Esophagus squamous epithelium (tissue), 5 donors: ENCODE results near the gene MAP2K3. TPM values are rescaled to one million over a fixed set of nuclear protein-coding genes. Genes with fewer than 3 reads are reported as not detected.

ENCODE experiments used
- DNase-seq: peaks from one replicate; lab custom pipeline; 2025; lab: John Stamatoyannopoulos, UW
- H3K27ac ChIP-seq, 4 donors: fragments of 200-600 bp; sonication (generic); one replicate each; pipeline ENCODE4 v1.5.1; 2016 to 2019; ENCODE audit warnings: mild to moderate bottlenecking in 1 of 4
- H3K27me3 ChIP-seq, 4 donors: fragments of 200-600 bp; sonication (generic); 1 replicate in 3 of 4; 2 replicates in 1 of 4; pipeline versions ENCODE4 v1.5.1 to v1.6.0; 2017 to 2021; ENCODE audit warnings: antibody characterized with exemption in 1 of 4
- H3K36me3 ChIP-seq, 3 donors: fragments of 200-600 bp; sonication (generic); one replicate each; pipeline ENCODE4 v1.5.1; 2016 to 2019
- H3K4me1 ChIP-seq, 3 donors: fragments of 200-600 bp; sonication (generic); one replicate each; pipeline ENCODE4 v1.5.1; 2017 to 2019
- H3K4me3 ChIP-seq, 4 donors: fragments of 200-600 bp; sonication (generic); 1 replicate in 3 of 4; 2 replicates in 1 of 4; pipeline ENCODE4 v1.5.1; 2016 to 2019; ENCODE audit warnings: mild to moderate bottlenecking in 2 of 4, moderate library complexity in 1 of 4
- H3K9me3 ChIP-seq, 3 donors: fragments of 200-600 bp; sonication (generic); one replicate each; pipeline ENCODE4 v1.5.1; 2016 to 2019
- CTCF ChIP-seq, 6 experiments: fragments of 450-650 bp in 4 of 6; fragments of 200-600 bp in 2 of 6; sonication (generic) in 2 of 6; IDR thresholded peaks; one replicate each; pipeline ENCODE4 v1.5.1; 2016 to 2019; ENCODE audit warnings: antibody characterized with exemption in 6 of 6, mild to moderate bottlenecking in 4 of 6, moderate library complexity in 4 of 6
- POLR2A ChIP-seq, 4 donors: fragments of 450-650 bp; IDR thresholded peaks; one replicate each; pipeline ENCODE4 v1.6.1; 2017; ENCODE audit warnings: antibody characterized with exemption in 4 of 4, mild to moderate bottlenecking in 4 of 4, moderate library complexity in 3 of 4
- WGBS, 2 donors: methylation state at CpG; one replicate each; pipeline ENCODE4 v1.1.5; 2018; 5-methylcytosine and 5-hydroxymethylcytosine counted together
- intact Hi-C: fragments of 100-400 bp; cut with DNase I; formaldehyde crosslinking; loops from one replicate; pipeline ENCODE4 v1.15.0; 2022
- total RNA-seq, 4 donors: library from RNA; depleted of rRNA; stranded (reverse); fragments of >200 nt; gene quantifications; one replicate each; pipeline ENCODE4 v1.1.0, GENCODE V29; 2016
- donor health status: DM: yes; HTN: yes; CAD: no.

Gene MAP2K3
- total RNA-seq, 4 donors from 2014 or later, result 24.1 to 53.6 (median 38.4) TPM

GRCh38 chr17:21358682-21359482 is 74.4 kb downstream of the MAP2K3 start:
- Histone ChIP-seq H3K4me3 (no peak overlapping the region), H3K4me1 (no peaks in the 10 kb centered on the region), H3K27ac (no peak overlapping the region), H3K27me3 (no peaks in the 10 kb centered on the region), H3K9me3 (no peaks in the 10 kb centered on the region), H3K36me3 (no peaks in the 10 kb centered on the region)
- intact Hi-C loops, result no loop called here
- TF ChIP-seq POLR2A (IDR thresholded peaks at IDR 0.05) (no peak), CTCF (IDR thresholded peaks at IDR 0.05) (no peak)
- no peak for DNase-seq
- WGBS, 2 donors, result 44 to 67% methylated on average over 5 to 6 of the region's 12 CpGs

GRCh38 chr17:21359483-21359840 is 75.0 kb downstream of the MAP2K3 start:
- DNase-seq, result no peak
- no peaks in the 10 kb centered on the region for H3K4me1 ChIP-seq
- no peaks in the 10 kb centered on the region for H3K36me3 ChIP-seq
- TF ChIP-seq CTCF (IDR thresholded peaks at IDR 0.05) (no peak), POLR2A (IDR thresholded peaks at IDR 0.05) (no peak)
- H3K4me3 ChIP-seq, result no peak overlapping the region
- H3K9me3 ChIP-seq, result no peaks in the 10 kb centered on the region
- H3K27ac ChIP-seq, result no peak overlapping the region
- no peaks in the 10 kb centered on the region for H3K27me3 ChIP-seq
- 68 to 83% methylated on average over 4 to 8 of the region's 9 CpGs for WGBS, 2 donors
- intact Hi-C loops, result no loop called here

- Histone ChIP-seq H3K27ac (no peak overlapping the region), H3K4me3 (no peak overlapping the region), H3K36me3 (no peaks in the 10 kb centered on the region), H3K9me3 (no peaks in the 10 kb centered on the region), H3K4me1 (no peaks in the 10 kb centered on the region), H3K27me3 (no peaks in the 10 kb centered on the region)
- WGBS, 2 donors, result 67 to 80% methylated on average over 5 to 6 of the region's 7 CpGs
- intact Hi-C loops, result no loop called here
- TF ChIP-seq POLR2A (IDR thresholded peaks at IDR 0.05) (no peak), CTCF (IDR thresholded peaks at IDR 0.05) (no peak)
- DNase-seq, result no peak
Measured at GRCh38 chr17:21360048-21360447, 75.5 kb downstream of the MAP2K3 start.

GRCh38 chr17:21361020-21361809 is 76.7 kb downstream of the MAP2K3 start:
- Histone ChIP-seq H3K36me3 (no peaks in the 10 kb centered on the region), H3K27ac (no peak overlapping the region), H3K9me3 (no peaks in the 10 kb centered on the region), H3K4me3 (no peak overlapping the region), H3K4me1 (no peaks in the 10 kb centered on the region), H3K27me3 (no peaks in the 10 kb centered on the region)
- TF ChIP-seq CTCF (IDR thresholded peaks at IDR 0.05) (no peak), POLR2A (IDR thresholded peaks at IDR 0.05) (no peak)
- intact Hi-C loops, result no loop called here
- WGBS, 2 donors, result 56 to 66% methylated on average over 3 to 5 of the region's 5 CpGs
- no peak for DNase-seq

- Histone ChIP-seq H3K36me3 (no peaks in the 10 kb centered on the region), H3K9me3 (no peaks in the 10 kb centered on the region), H3K4me3 (no peak overlapping the region), H3K27me3 (no peaks in the 10 kb centered on the region), H3K4me1 (no peaks in the 10 kb centered on the region), H3K27ac (no peak overlapping the region)
- no peak for DNase-seq
- intact Hi-C loops, result no loop called here
- TF ChIP-seq CTCF (IDR thresholded peaks at IDR 0.05) (no peak), POLR2A (IDR thresholded peaks at IDR 0.05) (no peak)
Measured at GRCh38 chr17:21362331-21362931, 77.9 kb downstream of the MAP2K3 start.
